Measurements from ENCODE around the gene BRD9.

BRD9 gene

GRCh38 chr5:865771-866170 is 26.8 kb downstream of the BRD9 start:
- no peaks in the 10 kb centered on the region for H4K20me1 ChIP-seq (ENCODE audit: insufficient read depth, low read length)
- H3K27me3 ChIP-seq (ENCODE audit: insufficient read depth, low read length), result no peaks in the 10 kb centered on the region
- no peak overlapping the region for H3K4me2 ChIP-seq (ENCODE audit: low read length)
- no peaks in the 10 kb centered on the region for H3K9me2 ChIP-seq (ENCODE audit: low read depth, low read length)
- TF ChIP-seq CTCF (IDR thresholded peaks at IDR 0.05; ENCODE audit: low read length) (no peak), EZH2 (IDR thresholded peaks at IDR 0.05; ENCODE audit: borderline replicate concordance, low read length) (no peak)
- H3K4me3 ChIP-seq (ENCODE audit: low read depth, low read length, poor library complexity, severe bottlenecking), result no peak overlapping the region
- H3K4me1 ChIP-seq (ENCODE audit: insufficient read depth, low read length, severe bottlenecking), result no peaks in the 10 kb centered on the region
- H3K9ac ChIP-seq (ENCODE audit: low read length), result no peak overlapping the region
- no peak overlapping the region for H2AFZ ChIP-seq (ENCODE audit: low read length)
- no peaks in the 10 kb centered on the region for H3F3A ChIP-seq (ENCODE audit: insufficient read depth, low read length)
- no peak overlapping the region for H3K27ac ChIP-seq (ENCODE audit: low read depth, low read length, poor library complexity, severe bottlenecking)
- H3K9me3 ChIP-seq (ENCODE audit: low read length), result no peaks in the 10 kb centered on the region
- H3K36me3 ChIP-seq (ENCODE audit: insufficient read depth, low read length), result peaks cover 81% of the 10 kb centered on the region
- no peaks in the 10 kb centered on the region for H3K79me2 ChIP-seq (ENCODE audit: insufficient read depth, low read length)

- H3F3A ChIP-seq (ENCODE audit: insufficient read depth, low read length), result no peaks in the 10 kb centered on the region
- TF ChIP-seq CTCF (IDR thresholded peaks at IDR 0.05; ENCODE audit: low read length), result no peak
- TF ChIP-seq EZH2 (IDR thresholded peaks at IDR 0.05; ENCODE audit: borderline replicate concordance, low read length), result no peak
- no peak overlapping the region for H3K4me3 ChIP-seq (ENCODE audit: low read depth, low read length, poor library complexity, severe bottlenecking)
- no peaks in the 10 kb centered on the region for H3K9me3 ChIP-seq (ENCODE audit: low read length)
- no peak overlapping the region for H3K4me2 ChIP-seq (ENCODE audit: low read length)
- no peaks in the 10 kb centered on the region for H3K79me2 ChIP-seq (ENCODE audit: insufficient read depth, low read length)
- H3K27me3 ChIP-seq (ENCODE audit: insufficient read depth, low read length), result no peaks in the 10 kb centered on the region
- peaks cover 74% of the 10 kb centered on the region for H3K36me3 ChIP-seq (ENCODE audit: insufficient read depth, low read length)
- no peak overlapping the region for H3K27ac ChIP-seq (ENCODE audit: low read depth, low read length, poor library complexity, severe bottlenecking)
- H4K20me1 ChIP-seq (ENCODE audit: insufficient read depth, low read length), result no peaks in the 10 kb centered on the region
- no peaks in the 10 kb centered on the region for H3K4me1 ChIP-seq (ENCODE audit: insufficient read depth, low read length, severe bottlenecking)
- no peak overlapping the region for H2AFZ ChIP-seq (ENCODE audit: low read length)
- H3K9ac ChIP-seq (ENCODE audit: low read length), result no peak overlapping the region
- H3K9me2 ChIP-seq (ENCODE audit: low read depth, low read length), result no peaks in the 10 kb centered on the region
These were observed 27.5 kb downstream of the BRD9 start for GRCh38 chr5:865168-865521.

- H2AFZ ChIP-seq (ENCODE audit: low read length), result no peak overlapping the region
- H3K4me3 ChIP-seq (ENCODE audit: low read depth, low read length, poor library complexity, severe bottlenecking), result no peak overlapping the region
- no peaks in the 10 kb centered on the region for H3K9me3 ChIP-seq (ENCODE audit: low read length)
- H3K36me3 ChIP-seq (ENCODE audit: insufficient read depth, low read length), result peaks cover 69% of the 10 kb centered on the region
- no peak overlapping the region for H3K9ac ChIP-seq (ENCODE audit: low read length)
- no peaks in the 10 kb centered on the region for H4K20me1 ChIP-seq (ENCODE audit: insufficient read depth, low read length)
- H3K9me2 ChIP-seq (ENCODE audit: low read depth, low read length), result no peaks in the 10 kb centered on the region
- no peaks in the 10 kb centered on the region for H3F3A ChIP-seq (ENCODE audit: insufficient read depth, low read length)
- no peaks in the 10 kb centered on the region for H3K79me2 ChIP-seq (ENCODE audit: insufficient read depth, low read length)
- no peaks in the 10 kb centered on the region for H3K4me1 ChIP-seq (ENCODE audit: insufficient read depth, low read length, severe bottlenecking)
- H3K4me2 ChIP-seq (ENCODE audit: low read length), result no peak overlapping the region
- TF ChIP-seq EZH2 (IDR thresholded peaks at IDR 0.05; ENCODE audit: borderline replicate concordance, low read length) (no peak), CTCF (IDR thresholded peaks at IDR 0.05; ENCODE audit: low read length) (no peak)
- no peak overlapping the region for H3K27ac ChIP-seq (ENCODE audit: low read depth, low read length, poor library complexity, severe bottlenecking)
- H3K27me3 ChIP-seq (ENCODE audit: insufficient read depth, low read length), result no peaks in the 10 kb centered on the region
These were observed 28.0 kb downstream of the BRD9 start for GRCh38 chr5:864492-865167.
